GM19395 (cell line): ENCODE measurements around the gene LGSN.
"Not testable (repeated sequence)": the region's sequence is repeated elsewhere in the genome, so short reads cannot be mapped to it uniquely, and the experiment has no call there.

Source experiments
- ATAC-seq: cut with Tn5 transposase; IDR thresholded peaks from one replicate; pipeline ENCODE4 v1.9.1; 2021; ENCODE audit warnings: mild to moderate bottlenecking, moderate library complexity; ENCODE audit not compliant: unreplicated experiment

The LGSN gene

GRCh38 chr6:63307581-63308246 is 12.1 kb downstream of the LGSN start:
- peak; percentile 92 for ATAC-seq

DNA sequence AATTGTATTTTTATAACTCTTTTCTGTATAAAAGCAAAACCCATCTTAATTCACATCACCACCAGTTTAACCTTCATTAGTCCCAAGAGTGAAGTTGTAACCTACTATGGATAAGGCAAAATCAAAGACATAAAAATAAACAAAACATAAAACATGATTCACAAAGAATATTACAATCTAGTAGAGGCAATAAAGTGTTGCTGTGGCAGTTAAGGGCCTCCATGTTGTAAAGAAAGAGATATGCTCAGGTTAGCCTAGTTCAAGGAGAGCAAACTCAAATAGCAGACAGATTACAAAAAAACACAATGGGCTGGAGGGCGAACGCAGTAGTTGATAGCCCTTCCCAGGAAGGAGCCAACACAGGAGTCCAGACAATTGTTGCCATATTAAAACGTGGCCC is 13.4 kb downstream of the LGSN start:
- ATAC-seq = no peak

DNA sequence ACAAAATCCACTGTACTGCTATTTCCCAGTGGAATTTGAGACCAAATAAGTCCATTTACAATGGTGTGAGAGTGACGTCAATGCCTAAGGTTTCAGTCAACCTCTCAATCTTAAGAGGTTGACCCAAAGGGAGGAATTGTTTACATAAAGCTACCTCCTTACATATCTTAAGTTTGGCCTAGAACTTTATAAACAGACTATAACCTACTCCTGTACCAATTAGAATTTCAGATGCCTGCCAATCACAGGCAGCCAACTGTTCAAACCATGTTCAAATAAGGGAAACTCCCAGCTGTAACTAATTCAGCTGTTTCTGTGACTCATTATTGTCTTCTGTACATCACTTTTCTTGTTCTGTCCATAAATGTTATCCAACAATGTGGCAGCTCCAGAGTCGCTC is 14.5 kb downstream of the LGSN start:
- no peak for ATAC-seq

- no peak for ATAC-seq
Measured at GRCh38 chr6:63303476-63303875, 16.3 kb downstream of the LGSN start.

GRCh38 chr6:63299667-63300066 is 20.1 kb downstream of the LGSN start:
- ATAC-seq = no peak

DNA sequence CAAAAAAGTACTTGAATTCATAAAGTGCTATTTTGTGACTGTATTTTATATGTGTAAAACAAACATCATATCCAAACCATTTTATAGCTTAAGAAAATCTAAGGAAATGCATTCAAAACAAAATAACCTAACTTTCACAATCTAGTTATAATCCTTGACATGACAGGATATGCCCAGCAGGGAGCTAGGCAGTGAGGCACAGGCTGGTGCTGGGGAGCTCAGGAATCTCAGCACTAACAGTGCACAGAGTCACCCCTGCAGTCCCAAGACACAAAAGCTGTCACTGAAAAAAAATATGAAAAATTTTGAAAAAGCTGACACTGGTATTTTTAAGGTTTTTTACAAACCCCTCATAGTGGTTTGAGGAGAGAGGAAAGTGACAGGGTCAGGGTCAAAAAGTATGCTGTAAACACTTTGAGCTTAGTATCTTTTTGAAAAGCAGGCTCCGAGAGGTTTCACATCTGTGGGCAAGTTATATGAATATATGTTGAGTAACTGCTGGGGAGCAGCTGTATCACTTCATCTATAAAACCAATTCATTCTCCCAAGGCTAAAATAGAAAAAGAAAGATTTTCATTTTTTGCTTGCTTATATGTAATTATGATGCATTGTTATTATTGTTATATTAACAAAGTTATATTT is 24.1 kb downstream of the LGSN start:
- ATAC-seq = no peak

DNA sequence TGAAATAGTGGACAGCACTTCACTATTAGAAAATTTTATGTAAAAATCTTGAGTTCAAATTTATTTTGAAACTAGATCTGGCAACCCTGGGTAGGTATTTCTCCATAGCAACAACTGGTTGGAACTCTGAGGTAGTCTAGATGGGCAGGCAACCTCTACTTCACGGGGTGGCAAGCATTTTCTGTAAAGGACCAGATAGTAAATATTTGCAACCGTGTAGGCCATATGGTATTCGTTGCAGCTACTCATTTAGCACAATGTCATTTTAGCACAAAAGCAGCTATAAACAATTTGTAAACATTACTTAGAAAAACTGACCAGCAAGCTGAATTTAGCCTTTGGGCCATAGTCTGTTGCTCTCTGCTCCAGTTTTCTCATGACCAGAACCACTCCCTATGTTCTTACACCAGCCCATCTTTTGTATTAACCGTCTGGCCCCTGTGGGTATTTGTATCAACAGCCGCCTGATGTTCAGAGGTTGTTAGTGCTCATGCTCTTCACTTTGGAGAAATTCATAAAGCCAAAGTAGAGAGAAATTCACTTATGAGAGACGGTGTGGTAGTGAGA is 29.2 kb downstream of the LGSN start:
- ATAC-seq = no peak

GRCh38 chr6:63289269-63289872 is 30.4 kb downstream of the LGSN start:
- ATAC-seq = no peak

GRCh38 chr6:63280639-63281180 is 39.1 kb downstream of the LGSN start:
- no peak for ATAC-seq

DNA sequence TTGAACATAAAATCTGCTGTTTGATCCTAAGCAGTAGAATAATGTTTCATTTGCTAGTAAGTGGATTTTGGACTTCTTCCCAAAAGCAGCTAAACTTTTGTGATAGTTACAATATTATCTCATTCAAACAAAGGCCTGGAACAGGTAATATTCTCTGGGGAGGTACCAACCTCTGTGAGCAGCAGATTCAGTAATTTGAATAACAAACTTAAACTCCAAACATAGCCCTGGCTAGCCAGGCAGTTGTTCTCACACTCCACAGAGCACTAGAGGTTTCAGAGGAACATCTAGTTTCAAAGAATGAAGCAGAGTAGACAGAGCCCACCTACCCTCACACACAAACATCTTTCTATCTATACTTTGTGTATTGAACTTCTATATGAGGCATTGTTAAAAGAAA is 40.9 kb downstream of the LGSN start:
- no peak for ATAC-seq

DNA sequence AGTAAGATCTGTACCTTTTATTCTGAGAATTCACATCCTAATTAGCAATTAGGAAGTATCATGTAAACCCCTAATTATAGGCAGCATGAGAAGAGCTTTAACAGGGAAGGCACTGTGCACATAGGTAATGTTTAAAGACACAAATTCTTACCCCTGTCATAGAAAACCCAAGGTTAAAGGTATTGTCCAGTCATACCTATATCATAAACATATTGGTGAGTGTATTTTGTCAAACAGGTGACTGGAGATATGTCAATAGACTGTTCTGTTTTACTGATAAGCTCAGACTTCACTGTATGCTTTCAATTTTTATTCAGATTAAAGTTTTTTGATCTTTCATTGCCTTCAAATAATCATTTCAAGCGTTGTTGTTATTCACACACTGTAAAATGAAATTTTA is 43.8 kb downstream of the LGSN start:
- ATAC-seq = no peak

- ATAC-seq = not testable (repeated sequence)
Measured at GRCh38 chr6:63274795-63275430, 44.9 kb downstream of the LGSN start.

DNA sequence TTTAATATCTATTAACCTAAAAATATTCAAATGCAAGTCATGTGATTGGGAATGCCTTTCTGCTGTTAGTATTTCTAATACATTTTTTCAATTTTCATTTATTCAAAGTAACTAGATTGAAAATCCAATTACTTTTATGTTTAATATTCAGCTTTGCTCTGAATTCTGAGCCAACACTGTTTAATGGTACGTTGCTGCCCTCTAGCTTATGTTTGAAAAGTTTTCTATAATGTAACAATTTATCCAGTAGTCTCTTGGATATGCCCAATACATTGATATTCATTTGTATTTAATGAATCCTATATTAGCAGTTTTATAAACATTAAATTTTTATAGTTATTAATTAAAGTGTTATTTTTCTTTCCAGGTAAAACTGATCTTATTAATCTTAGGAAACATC is 47.4 kb downstream of the LGSN start:
- no peak for ATAC-seq

DNA sequence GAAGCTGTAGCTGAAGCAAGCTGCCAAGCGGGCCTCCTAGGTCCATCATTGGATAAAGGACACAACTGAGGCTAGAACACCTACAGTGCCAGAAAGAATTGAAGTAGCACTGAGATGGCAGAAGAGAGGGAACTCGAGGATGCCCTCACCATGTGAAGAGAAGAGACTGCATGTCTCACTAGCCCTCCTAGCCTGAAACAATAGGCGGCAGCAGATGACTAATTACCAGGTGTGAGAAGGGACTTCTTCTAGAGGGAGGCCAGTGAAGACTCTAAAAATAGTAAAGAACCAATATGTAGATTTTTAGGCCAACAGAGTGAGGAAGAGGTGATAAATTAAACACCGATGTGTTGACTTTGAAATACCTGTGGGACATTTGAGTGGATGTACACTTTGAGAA is 50.3 kb downstream of the LGSN start:
- ATAC-seq = peak; percentile 76

GRCh38 chr6:63268574-63268973 is 51.2 kb downstream of the LGSN start:
- peak; percentile 81 for ATAC-seq

DNA sequence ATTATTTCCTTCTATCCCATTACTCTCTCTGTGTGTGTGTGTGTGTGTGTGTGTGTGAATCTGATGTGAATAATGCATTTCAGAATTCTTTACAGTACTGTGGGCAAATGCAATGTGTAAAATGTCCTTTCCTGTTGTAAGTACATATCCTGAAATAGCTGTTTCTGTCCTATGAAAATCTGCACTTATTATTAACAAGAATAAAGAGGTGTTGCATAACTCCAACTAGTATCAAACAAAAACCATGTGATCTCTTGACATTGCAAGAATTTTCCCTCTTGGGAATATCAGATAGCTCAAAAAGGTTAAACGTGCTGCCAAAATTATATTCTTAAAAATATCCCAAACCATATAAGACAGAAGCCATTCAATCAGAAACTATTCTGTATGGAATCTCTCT is 52.0 kb downstream of the LGSN start:
- ATAC-seq = no peak

- ATAC-seq = no peak
Measured at GRCh38 chr6:63267046-63267445, 52.7 kb downstream of the LGSN start.

DNA sequence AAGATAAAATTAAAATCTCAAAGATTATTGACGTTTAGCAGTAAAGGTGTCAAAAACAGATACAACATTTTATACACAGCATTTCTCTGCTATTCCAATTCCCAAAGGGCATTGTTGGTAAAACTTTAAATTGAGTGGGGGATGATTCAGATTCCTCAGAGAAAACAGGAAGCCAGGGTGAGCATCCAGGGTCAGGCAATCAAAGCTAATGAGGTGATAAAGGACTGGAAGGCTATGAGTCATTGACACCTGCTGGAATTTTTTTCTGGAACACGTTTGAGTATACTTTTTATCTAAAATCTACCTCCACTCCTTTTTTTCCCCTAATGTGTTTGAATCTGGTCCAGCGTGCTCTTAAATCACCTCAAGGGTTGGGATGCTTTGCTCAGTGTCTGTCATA is 56.3 kb downstream of the LGSN start:
- no peak for ATAC-seq

GRCh38 chr6:63261820-63262219 is 58.0 kb downstream of the LGSN start:
- ATAC-seq = peak; percentile 87

DNA sequence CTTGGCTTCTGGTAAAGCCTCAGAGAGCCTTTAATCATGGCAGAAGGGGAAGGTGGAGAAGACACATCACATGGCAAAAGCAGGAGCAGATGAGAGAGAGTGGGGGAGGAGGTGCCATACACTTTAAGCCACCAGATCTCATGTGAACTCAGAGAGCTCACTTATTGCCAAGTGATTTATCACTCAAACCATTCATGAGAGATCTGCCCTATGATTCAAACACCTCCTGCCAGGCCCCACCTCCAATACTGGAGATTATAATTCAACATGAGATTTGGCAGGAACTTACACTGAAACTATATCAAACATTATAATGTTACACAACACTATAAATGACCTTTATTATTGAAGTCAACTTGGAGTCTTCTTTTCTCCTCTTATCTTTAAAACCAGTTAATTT is 60.6 kb downstream of the LGSN start:
- ATAC-seq = no peak

GRCh38 chr6:63249875-63250482 is 69.8 kb downstream of the LGSN start:
- no peak for ATAC-seq
